Measurements from ENCODE around the gene TRAF2.

TRAF2 gene

GRCh38 chr9:136845465-136846260 is 40.7 kb upstream of the TRAF2 start:
- peak overlapping the region; percentile 98; the same call in 1 of the 2 replicates for H3K27ac ChIP-seq
- no peak for DNase-seq (ENCODE audit: low spot score)
- ChIA-PET POLR2A (ENCODE audit: low non-redundant PET) (no interaction called here), CTCF (interaction anchor here (0.6 to 1.1 kb wide), 2 partner anchors 189 to 639 kb away, joined by 3 to 5 read pairs; no protein-coding TSS in a partner anchor)
- TF ChIP-seq, protein P1, sequence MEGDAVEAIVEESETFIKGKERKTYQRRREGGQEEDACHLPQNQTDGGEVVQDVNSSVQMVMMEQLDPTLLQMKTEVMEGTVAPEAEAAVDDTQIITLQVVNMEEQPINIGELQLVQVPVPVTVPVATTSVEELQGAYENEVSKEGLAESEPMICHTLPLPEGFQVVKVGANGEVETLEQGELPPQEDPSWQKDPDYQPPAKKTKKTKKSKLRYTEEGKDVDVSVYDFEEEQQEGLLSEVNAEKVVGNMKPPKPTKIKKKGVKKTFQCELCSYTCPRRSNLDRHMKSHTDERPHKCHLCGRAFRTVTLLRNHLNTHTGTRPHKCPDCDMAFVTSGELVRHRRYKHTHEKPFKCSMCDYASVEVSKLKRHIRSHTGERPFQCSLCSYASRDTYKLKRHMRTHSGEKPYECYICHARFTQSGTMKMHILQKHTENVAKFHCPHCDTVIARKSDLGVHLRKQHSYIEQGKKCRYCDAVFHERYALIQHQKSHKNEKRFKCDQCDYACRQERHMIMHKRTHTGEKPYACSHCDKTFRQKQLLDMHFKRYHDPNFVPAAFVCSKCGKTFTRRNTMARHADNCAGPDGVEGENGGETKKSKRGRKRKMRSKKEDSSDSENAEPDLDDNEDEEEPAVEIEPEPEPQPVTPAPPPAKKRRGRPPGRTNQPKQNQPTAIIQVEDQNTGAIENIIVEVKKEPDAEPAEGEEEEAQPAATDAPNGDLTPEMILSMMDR (conservative IDR thresholded peaks at IDR 0.05; ENCODE audit: low read depth) = no peak

DNA sequence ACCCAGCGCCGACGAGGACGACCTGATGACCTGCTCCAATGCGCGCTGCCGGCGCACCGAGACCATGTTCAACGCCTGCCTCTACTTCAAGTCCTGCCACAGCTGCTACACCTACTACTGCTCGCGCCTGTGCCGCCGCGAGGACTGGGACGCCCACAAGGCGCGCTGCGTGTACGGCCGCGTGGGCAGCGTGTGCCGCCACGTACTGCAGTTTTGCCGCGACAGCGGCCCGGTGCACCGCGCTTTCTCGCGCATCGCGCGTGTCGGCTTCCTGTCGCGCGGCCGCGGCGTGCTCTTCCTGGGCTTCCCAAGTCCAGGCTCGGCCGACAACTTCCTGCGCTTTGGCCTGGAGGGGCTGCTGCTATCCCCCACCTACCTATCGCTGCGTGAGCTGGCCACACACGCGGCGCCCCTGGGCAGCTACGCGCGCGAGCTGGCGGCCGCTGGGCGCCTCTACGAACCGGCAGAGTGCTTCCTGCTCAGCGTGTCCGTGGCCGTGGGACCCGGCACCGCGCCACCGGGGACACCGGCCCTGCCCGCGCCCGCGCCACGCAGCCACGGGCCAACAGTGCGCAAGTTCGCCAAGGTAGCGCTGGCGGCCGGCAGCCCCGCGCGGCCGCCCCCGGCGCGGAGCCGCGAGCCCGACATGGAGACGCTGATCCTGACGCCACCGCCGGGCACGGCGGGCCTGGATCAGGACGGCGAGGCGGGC is 39.8 kb upstream of the TRAF2 start:
- TF ChIP-seq, protein P1 (conservative IDR thresholded peaks at IDR 0.05; ENCODE audit: low read depth) = no peak
- CTCF ChIA-PET = interaction anchor here (2.0 kb wide), 1 partner anchor 189 kb away, joined by 9 read pairs; no protein-coding TSS in a partner anchor
- peak overlapping the region; percentile 98 for H3K27ac ChIP-seq
- POLR2A ChIA-PET (ENCODE audit: low non-redundant PET) = interaction anchor here (0.7 kb wide), 1 partner anchor 32 kb away, joined by 3 read pairs; no protein-coding TSS in a partner anchor
- DNase-seq (ENCODE audit: low spot score) = no peak

- TF ChIP-seq, protein P1 (conservative IDR thresholded peaks at IDR 0.05; ENCODE audit: low read depth) = no peak
- H3K27ac ChIP-seq = peak overlapping the region; percentile 98
- ChIA-PET CTCF (interaction anchor here (0.7 to 2.0 kb wide), 3 partner anchors 35 to 188 kb away, joined by 4 to 9 read pairs (median 5); no protein-coding TSS in a partner anchor), POLR2A (ENCODE audit: low non-redundant PET) (interaction anchor here (0.6 to 0.7 kb wide), 2 partner anchors 31 to 50 kb away, joined by 3 to 4 read pairs; no protein-coding TSS in a partner anchor)
- peak; percentile 89 for DNase-seq (ENCODE audit: low spot score)
Measured at GRCh38 chr9:136847088-136847825, 39.1 kb upstream of the TRAF2 start.

- TF ChIP-seq, protein P1 (conservative IDR thresholded peaks at IDR 0.05; ENCODE audit: low read depth) = no peak
- CTCF ChIA-PET = interaction anchor here (0.7 to 2.0 kb wide), 4 partner anchors 18 to 187 kb away, joined by 3 to 9 read pairs (median 4); partner anchors contain the start of gene EDF1
- H3K27ac ChIP-seq = peak overlapping the region; percentile 98
Measured at GRCh38 chr9:136847826-136848392, 38.4 kb upstream of the TRAF2 start.

DNA sequence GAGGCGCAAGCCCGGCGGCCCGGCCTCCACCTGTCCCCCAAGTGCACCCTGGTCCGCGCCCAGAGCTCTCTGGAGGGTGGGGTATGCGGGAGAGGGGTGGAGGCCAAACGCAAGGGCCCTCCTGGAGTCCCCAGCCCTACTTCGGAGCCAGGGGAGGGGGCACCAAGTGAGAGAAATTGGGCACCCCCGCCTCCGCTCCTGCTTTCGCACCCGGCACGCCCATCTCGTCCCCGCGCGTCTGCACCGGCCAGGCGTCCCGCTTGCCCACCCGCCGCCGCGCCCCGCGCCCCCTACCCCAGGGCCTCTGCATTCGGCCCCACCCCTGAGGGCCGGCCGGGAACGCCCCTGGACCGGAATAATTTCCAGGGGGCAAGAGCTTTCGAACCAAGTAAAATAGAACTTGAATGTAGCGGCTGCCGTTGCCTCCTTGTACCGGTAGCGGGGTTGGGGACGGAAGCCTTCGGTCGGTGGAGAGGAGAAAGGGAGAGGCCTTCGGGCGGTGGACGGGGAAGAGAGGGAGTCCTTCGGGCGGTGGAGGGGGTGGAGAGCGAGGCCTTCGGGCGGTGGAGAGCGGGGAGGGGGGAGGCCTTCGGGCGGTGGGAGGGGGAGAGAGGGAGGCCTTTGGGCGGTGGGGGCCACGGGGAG is 37.8 kb upstream of the TRAF2 start:
- peak overlapping the region; percentile 98 for H3K27ac ChIP-seq
- POLR2A ChIA-PET (ENCODE audit: low non-redundant PET) = interaction anchor here (0.6 to 1.0 kb wide), 2 partner anchors 13 to 30 kb away, joined by 4 read pairs; no protein-coding TSS in a partner anchor
- TF ChIP-seq, protein P1 (conservative IDR thresholded peaks at IDR 0.05; ENCODE audit: low read depth) = no peak
- CTCF ChIA-PET = interaction anchor here (0.8 to 2.0 kb wide), 3 partner anchors 18 to 187 kb away, joined by 3 to 9 read pairs (median 5); partner anchors contain the start of gene EDF1
- peak; percentile 69 for DNase-seq (ENCODE audit: low spot score)

More at GRCh38 chr9:136847826-136848392, 38.4 kb upstream of the TRAF2 start:
- POLR2A ChIA-PET (ENCODE audit: low non-redundant PET) = interaction anchor here (0.6 to 1.0 kb wide), 2 partner anchors 13 to 49 kb away, joined by 4 read pairs; no protein-coding TSS in a partner anchor
- DNase-seq (ENCODE audit: low spot score) = peak; percentile 83
